HFF-Myc (cell line): Measurements from ENCODE around the gene SNTG2.

ENCODE experiments used
- DNase-seq: peaks from one replicate; pipeline ENCODE4 v3.0.0-alpha.2; 2011; ENCODE audit warnings: low read depth; ENCODE audit errors: extremely low read depth
- H3K4me3 ChIP-seq: replicated peaks from 2 replicates; pipeline ENCODE4 v1.5.1; 2011; ENCODE audit warnings: low read depth, mild to moderate bottlenecking, control low read depth, low read length
- TF ChIP-seq, protein P1 (sequence below): IDR thresholded peaks from 2 replicates; pipeline ENCODE4 v1.5.1; 2012; ENCODE audit warnings: mild to moderate bottlenecking, low read depth, low read length, control low read depth; ENCODE audit errors: missing control alignments

The SNTG2 gene

DNA sequence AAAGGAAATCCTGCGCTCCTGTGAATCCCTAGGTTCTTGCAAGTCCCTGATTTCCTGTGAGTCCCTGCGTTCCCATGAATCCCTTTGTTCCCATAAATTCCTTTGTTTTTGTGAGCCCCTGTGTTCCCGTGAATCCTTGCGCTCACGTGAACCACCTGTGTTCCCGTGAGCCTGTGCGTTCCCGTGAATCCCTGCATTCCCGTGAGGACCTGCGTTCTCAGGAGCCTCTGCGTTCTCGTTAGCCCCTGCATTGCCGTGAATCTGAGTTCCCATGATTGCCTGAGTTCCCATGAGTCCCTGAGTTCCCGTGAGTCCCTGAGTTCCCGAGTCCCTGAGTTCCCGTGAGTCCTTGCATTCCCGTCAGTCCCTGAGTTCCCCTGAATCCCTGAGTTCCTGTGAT, 71.5 kb downstream of the SNTG2 start:
- H3K4me3 ChIP-seq = no peak overlapping the region
- TF ChIP-seq, protein P1, sequence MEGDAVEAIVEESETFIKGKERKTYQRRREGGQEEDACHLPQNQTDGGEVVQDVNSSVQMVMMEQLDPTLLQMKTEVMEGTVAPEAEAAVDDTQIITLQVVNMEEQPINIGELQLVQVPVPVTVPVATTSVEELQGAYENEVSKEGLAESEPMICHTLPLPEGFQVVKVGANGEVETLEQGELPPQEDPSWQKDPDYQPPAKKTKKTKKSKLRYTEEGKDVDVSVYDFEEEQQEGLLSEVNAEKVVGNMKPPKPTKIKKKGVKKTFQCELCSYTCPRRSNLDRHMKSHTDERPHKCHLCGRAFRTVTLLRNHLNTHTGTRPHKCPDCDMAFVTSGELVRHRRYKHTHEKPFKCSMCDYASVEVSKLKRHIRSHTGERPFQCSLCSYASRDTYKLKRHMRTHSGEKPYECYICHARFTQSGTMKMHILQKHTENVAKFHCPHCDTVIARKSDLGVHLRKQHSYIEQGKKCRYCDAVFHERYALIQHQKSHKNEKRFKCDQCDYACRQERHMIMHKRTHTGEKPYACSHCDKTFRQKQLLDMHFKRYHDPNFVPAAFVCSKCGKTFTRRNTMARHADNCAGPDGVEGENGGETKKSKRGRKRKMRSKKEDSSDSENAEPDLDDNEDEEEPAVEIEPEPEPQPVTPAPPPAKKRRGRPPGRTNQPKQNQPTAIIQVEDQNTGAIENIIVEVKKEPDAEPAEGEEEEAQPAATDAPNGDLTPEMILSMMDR = no peak
- DNase-seq = no peak

DNA sequence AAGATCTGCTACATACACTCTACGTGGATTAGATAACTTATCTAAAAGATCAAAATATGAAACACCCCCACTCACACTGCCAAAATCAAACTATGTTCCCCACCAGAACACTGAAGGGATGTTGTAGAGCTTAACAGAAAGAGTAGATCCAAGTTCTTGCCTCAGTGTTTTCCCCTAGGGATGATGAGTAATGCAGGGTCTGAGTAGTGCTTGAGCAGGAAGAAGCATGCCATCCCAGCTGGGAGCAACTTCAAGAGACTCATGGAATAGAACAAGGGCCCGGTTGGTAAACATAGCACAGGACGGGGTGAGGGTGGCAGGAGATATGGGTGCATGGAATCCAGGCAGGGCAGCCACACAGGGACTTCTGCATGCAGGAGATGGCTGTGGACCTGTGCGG, 74.3 kb downstream of the SNTG2 start:
- no peak overlapping the region for H3K4me3 ChIP-seq
- TF ChIP-seq, protein P1 = no peak
- no peak for DNase-seq

DNA sequence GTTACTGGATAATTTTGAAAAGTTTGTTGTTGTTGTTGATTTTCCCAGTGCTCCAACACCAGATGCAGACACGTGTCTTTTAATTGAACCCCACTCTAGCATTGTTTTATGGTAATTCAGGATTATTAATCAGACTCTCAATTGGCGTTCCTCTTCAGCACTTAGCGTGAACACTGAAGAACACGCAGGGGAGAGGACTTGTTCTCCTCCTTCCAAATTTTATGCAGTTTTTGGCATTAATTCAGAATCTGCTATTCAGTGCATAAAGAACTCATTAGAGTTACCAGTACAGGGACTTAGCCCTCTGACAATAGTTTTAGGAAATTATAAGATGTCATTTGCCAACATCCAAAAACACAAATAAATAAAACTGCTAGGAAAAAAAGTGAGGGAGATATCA, 75.5 kb downstream of the SNTG2 start:
- TF ChIP-seq, protein P1 = no peak
- no peak overlapping the region for H3K4me3 ChIP-seq
- DNase-seq = no peak

- TF ChIP-seq, protein P1 = no peak
- no peak for DNase-seq
These were observed 78.2 kb downstream of the SNTG2 start for GRCh38 chr2:1028831-1029230.

GRCh38 chr2:1032030-1032429, 81.4 kb downstream of the SNTG2 start:
- no peak for DNase-seq
- TF ChIP-seq, protein P1 = no peak
- no peak overlapping the region for H3K4me3 ChIP-seq

More at GRCh38 chr2:1028831-1029230, 78.2 kb downstream of the SNTG2 start:
- no peak overlapping the region for H3K4me3 ChIP-seq

DNA sequence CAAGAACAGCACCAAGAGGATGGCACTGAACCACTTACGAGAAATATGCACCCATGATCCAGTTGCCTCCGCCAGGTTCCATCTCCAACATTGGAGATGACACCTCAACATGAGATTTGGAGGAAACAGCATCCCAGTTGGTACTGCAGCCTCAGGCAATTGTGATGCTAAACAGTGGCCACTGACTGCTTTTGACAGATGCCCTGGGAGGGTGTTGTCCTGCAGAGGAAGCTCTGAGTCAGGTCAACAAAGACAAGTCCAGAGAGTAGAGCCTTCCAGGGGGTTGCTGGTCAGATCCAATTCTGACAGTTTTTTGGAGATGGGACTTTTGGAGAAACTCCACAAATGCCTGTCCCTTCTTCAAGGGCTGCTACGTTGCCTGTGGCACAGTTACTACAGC, 82.4 kb downstream of the SNTG2 start:
- DNase-seq = no peak
- TF ChIP-seq, protein P1 = no peak

GRCh38 chr2:1037066-1037465, 86.4 kb downstream of the SNTG2 start:
- TF ChIP-seq, protein P1 = no peak
- no peak overlapping the region for H3K4me3 ChIP-seq
- DNase-seq = no peak

More for the DNA sequence above, 82.4 kb downstream of the SNTG2 start:
- no peak overlapping the region for H3K4me3 ChIP-seq
